GM12878 (cell line): ENCODE data around the gene KDM3B. TPM values are rescaled to one million over a fixed set of nuclear protein-coding genes. Genes with fewer than 3 reads are reported as not detected.

Experiments used
- ATAC-seq: fragments of 200-7000 bp; cut with Tn5 transposase; 3 replicates; pipeline ENCODE4 v1.9.1; 2020; ENCODE audit warnings: mild to moderate bottlenecking, moderate library complexity
- BruUV-seq: library from RNA; stranded (reverse); fragments of 400-500 nt; replicated peaks from 2 replicates; lab custom pipeline; 2021; lab: Mats Ljungman, UMichigan
- CTCF ChIA-PET: fragments of 300-600 bp; sonication (Branson Sonifier 250); formaldehyde crosslinking; extraction: SDS; loops from one replicate; lab custom pipeline; 2021; ENCODE audit warnings: inconsistent platforms; lab: Yijun Ruan, JAX
- POLR2A ChIA-PET: fragments of 350-600 bp; formaldehyde crosslinking; extraction: SDS; loops from one replicate; lab custom pipeline; 2021; ENCODE audit warnings: inconsistent platforms; lab: Charles Lee
- RAD21 ChIA-PET: fragments of 300-600 bp; sonication (Branson Sonifier 250); formaldehyde crosslinking; loops from one replicate; lab custom pipeline; 2023; ENCODE audit warnings: antibody characterized with exemption; ENCODE audit not compliant: unreplicated experiment; lab: Charles Lee
- SMC1A ChIA-PET: fragments of 300-600 bp; sonication (Branson Sonifier 250); formaldehyde crosslinking; loops from one replicate; lab custom pipeline; 2023; ENCODE audit not compliant: unreplicated experiment, uncharacterized antibody; lab: Charles Lee
- DNase-seq: peaks from one replicate; pipeline ENCODE4 v3.0.0-alpha.2; 2011; ENCODE audit warnings: low read depth, low spot score
- FAIRE-seq: peaks from 3 replicates; lab custom pipeline; 2011; peaks lifted over from hg19 to GRCh38; lab: Jason Lieb, UNC
- H2AFZ ChIP-seq: 2 replicates; pipeline ENCODE4 v1.6.0; 2011; ENCODE audit warnings: low read depth, low read length, control low read depth; ENCODE audit not compliant: control insufficient read depth
- H3K27ac ChIP-seq: 2 replicates; pipeline ENCODE4 v1.5.1; 2011; ENCODE audit warnings: control low read depth; ENCODE audit not compliant: control insufficient read depth, insufficient read depth
- H3K27me3 ChIP-seq, 2 experiments: replicated peaks in 1 of 2; 2 replicates each; pipeline versions ENCODE4 v1.6.0 to v1.6.1; 2011; ENCODE audit warnings: low read length in 1 of 2; ENCODE audit not compliant: control insufficient read depth in 2 of 2, insufficient read depth in 2 of 2
- H3K36me3 ChIP-seq, 2 experiments: 2 replicates each; pipeline ENCODE4 v1.5.1; 2011; ENCODE audit warnings: low read length in 1 of 2; ENCODE audit not compliant: control insufficient read depth in 2 of 2, insufficient read depth in 2 of 2
- H3K4me1 ChIP-seq: 2 replicates; pipeline ENCODE4 v1.6.1; 2011; ENCODE audit warnings: mild to moderate bottlenecking, low read length, moderate library complexity, mixed read lengths; ENCODE audit not compliant: control insufficient read depth, insufficient read depth
- H3K4me2 ChIP-seq: 2 replicates; pipeline ENCODE4 v1.6.0; 2011; ENCODE audit warnings: control low read depth; ENCODE audit not compliant: control insufficient read depth, insufficient read depth
- H3K4me3 ChIP-seq: fragments of 200-600 bp; sonication (generic); 2 replicates; pipeline ENCODE4 v1.5.1; 2016
- H3K79me2 ChIP-seq: 2 replicates; pipeline ENCODE4 v1.6.0; 2011; ENCODE audit warnings: low read length; ENCODE audit not compliant: control insufficient read depth, insufficient read depth
- H3K9ac ChIP-seq: 2 replicates; pipeline ENCODE4 v1.8.0; 2011; ENCODE audit warnings: low read length, control low read depth, mixed read lengths; ENCODE audit not compliant: control insufficient read depth, insufficient read depth
- H3K9me3 ChIP-seq: replicated peaks from 3 replicates; pipeline ENCODE4 v1.5.1; 2011; ENCODE audit warnings: mild to moderate bottlenecking, low read length; ENCODE audit not compliant: control insufficient read depth, insufficient read depth
- H4K20me1 ChIP-seq: 2 replicates; pipeline ENCODE4 v1.6.0; 2011; ENCODE audit not compliant: control insufficient read depth, insufficient read depth
- BCLAF1 ChIP-seq: fragments of 450-650 bp; IDR thresholded peaks from 2 replicates; pipeline ENCODE4 v1.6.1; 2017; ENCODE audit warnings: antibody characterized with exemption, mild to moderate bottlenecking, moderate library complexity
- CHD4 ChIP-seq: fragments of 200-600 bp; sonication (generic); IDR thresholded peaks from 2 replicates; pipeline ENCODE4 v1.6.1; 2016; ENCODE audit warnings: mild to moderate bottlenecking
- CREB1 ChIP-seq: IDR thresholded peaks from 2 replicates; pipeline ENCODE4 v1.6.1; 2012; ENCODE audit warnings: low read depth, mild to moderate bottlenecking, inconsistent platforms
- E2F8 ChIP-seq: fragments of 450-650 bp; IDR thresholded peaks from 2 replicates; pipeline ENCODE4 v1.6.1; 2018; ENCODE audit warnings: mild to moderate bottlenecking, low read depth, moderate library complexity; ENCODE audit not compliant: partially characterized antibody
- ESRRA ChIP-seq: IDR thresholded peaks from 2 replicates; pipeline ENCODE4 v1.6.1; 2012; ENCODE audit warnings: mild to moderate bottlenecking, low read length, improper control_type of control experiment
- FOXK2 ChIP-seq: fragments of 450-650 bp; IDR thresholded peaks from 2 replicates; pipeline ENCODE4 v1.6.1; 2017; ENCODE audit warnings: mild to moderate bottlenecking, moderate library complexity
- HDAC2 ChIP-seq: fragments of 200-600 bp; sonication (generic); IDR thresholded peaks from 2 replicates; pipeline ENCODE4 v1.6.1; 2017
- KAT2A ChIP-seq: conservative IDR thresholded peaks from 2 replicates; pipeline ENCODE4 v1.6.1; 2011; ENCODE audit warnings: low read depth, low read length; ENCODE audit not compliant: control insufficient read depth
- MLLT1 ChIP-seq: fragments of 450-650 bp; IDR thresholded peaks from 2 replicates; pipeline ENCODE4 v1.6.1; 2016; ENCODE audit warnings: mild to moderate bottlenecking
- NFYA ChIP-seq: IDR thresholded peaks from 2 replicates; pipeline ENCODE4 v1.6.1; 2011; ENCODE audit warnings: low read depth, mild to moderate bottlenecking, low read length, improper control_type of control experiment, borderline replicate concordance
- NKRF ChIP-seq: fragments of 450-650 bp; conservative IDR thresholded peaks from 2 replicates; pipeline ENCODE4 v1.6.1; 2017; ENCODE audit warnings: mild to moderate bottlenecking, moderate library complexity
- PAX5 ChIP-seq: IDR thresholded peaks from 2 replicates; pipeline ENCODE4 v1.6.1; 2011; ENCODE audit warnings: low read depth, low read length, borderline replicate concordance
- RUNX3 ChIP-seq: IDR thresholded peaks from 2 replicates; pipeline ENCODE4 v1.6.1; 2012; ENCODE audit warnings: low read length, inconsistent platforms
- SP1 ChIP-seq: IDR thresholded peaks from one replicate; pipeline ENCODE4 v1.6.1; 2011; ENCODE audit warnings: low read depth, low read length
- TAF1 ChIP-seq: IDR thresholded peaks from 2 replicates; pipeline ENCODE4 v1.6.1; 2011; ENCODE audit warnings: mild to moderate bottlenecking, low read depth, low read length, borderline replicate concordance
- ZNF622 ChIP-seq: fragments of 450-650 bp; IDR thresholded peaks from 2 replicates; pipeline ENCODE4 v1.6.1; 2017; ENCODE audit warnings: mild to moderate bottlenecking, inconsistent platforms
- WGBS: methylation state at CpG from one replicate; pipeline ENCODE4 v1.1.6; 2016; ENCODE audit warnings: low lambda C conversion rate; ENCODE audit not compliant: insufficient replicate concordance, insufficient coverage; ENCODE audit errors: missing lambda C conversion rate; 5-methylcytosine and 5-hydroxymethylcytosine counted together
- in situ Hi-C: fragments of 300-500 bp; cut with MboI; formaldehyde crosslinking; loops from 9 replicates; pipeline ENCODE4 v1.14.3; 2018; ENCODE audit warnings: mixed read lengths
- intact Hi-C: fragments of 100-400 bp; cut with micrococcal nuclease; formaldehyde crosslinking; loops from one replicate; pipeline ENCODE4 v1.14.2; 2022; ENCODE audit not compliant: unreplicated experiment
- polyA plus RNA-seq, 11 experiments: library from polyadenylated mRNA; depleted of rRNA in 4 of 11; unstranded in 6 of 11; stranded (reverse) in 5 of 11; fragments of >200 nt; fragmentation: Nextera tagmentation in 4 of 11; fragmentation: Illumina TruSeq in 1 of 11; extraction: Ambion mirVana in 4 of 11; extraction: Trizol in 1 of 11; gene quantifications; 1 replicate in 1 of 11; 2 replicates in 10 of 11; pipeline versions ENCODE4 v1.2.1 to v1.2.3, GENCODE V29; 2011 to 2016; ENCODE audit warnings: inconsistent platforms in 2 of 11, missing spikeins in 2 of 11, low read depth in 1 of 11
- total RNA-seq, 4 experiments: library from RNA; depleted of rRNA in 3 of 4; stranded (reverse); fragments of >200 nt in 3 of 4; fragmentation: Illumina TruSeq in 1 of 4; extraction: Trizol in 1 of 4; gene quantifications; 2 replicates each; pipeline versions ENCODE4 v1.2.1 to v1.2.3, GENCODE V29; 2013 to 2021

KDM3B gene
- total and polyA plus RNA-seq, 10 of the 15 experiments (the other 5 are each of a cell fraction or from before 2014, with no cell fraction given), result 8.5 to 45.7 (median 29.0) TPM

- no TSS peak for BruUV-seq
- ChIA-PET RAD21 (no interaction called here), CTCF (interaction anchor here (1.2 kb wide), 1 partner anchor 36 kb away, joined by 4 read pairs; the partner anchor contains the start of gene KDM3B), POLR2A (no interaction called here), SMC1A (no interaction called here)
- Histone ChIP-seq H3K79me2 (no peaks in the 10 kb centered on the region), H3K36me3 (peaks cover 0 to 5% of the 10 kb centered on the region in 2 experiments; a peak in 2 of 4 replicates), H4K20me1 (no peaks in the 10 kb centered on the region), H3K4me1 (no peaks in the 10 kb centered on the region), H3K9me3 (no peaks in the 10 kb centered on the region), H3K27me3 (no peaks in the 10 kb centered on the region), H2AFZ (no peak overlapping the region), H3K4me2 (no peak overlapping the region), H3K9ac (no peak overlapping the region), H3K27ac (no peak overlapping the region), H3K4me3 (no peak overlapping the region)
- in situ Hi-C loops (no loop called here), intact Hi-C loops (no loop called here)
- DNase-seq, result no peak
- ATAC-seq, result no peak
- 80% methylated on average over 3 of the region's 3 CpGs for WGBS
- FAIRE-seq, result no peak
- TF ChIP-seq BCLAF1 (no peak), ZNF622 (no peak), SP1 (no peak), ESRRA (no peak), E2F8 (no peak), RUNX3 (no peak), NFYA (no peak), TAF1 (no peak), NKRF (no peak), MLLT1 (no peak), KAT2A (no peak), HDAC2 (no peak), PAX5 (no peak), CHD4 (no peak), CREB1 (no peak), FOXK2 (no peak)
Observed at GRCh38 chr5:138316355-138316754, 36.1 kb upstream of the KDM3B start.
